ENCODE data around the gene SOSTDC1.

GRCh38 chr7:16420329-16420648, 45.2 kb downstream of the SOSTDC1 start:
- TF ChIP-seq, protein P1, sequence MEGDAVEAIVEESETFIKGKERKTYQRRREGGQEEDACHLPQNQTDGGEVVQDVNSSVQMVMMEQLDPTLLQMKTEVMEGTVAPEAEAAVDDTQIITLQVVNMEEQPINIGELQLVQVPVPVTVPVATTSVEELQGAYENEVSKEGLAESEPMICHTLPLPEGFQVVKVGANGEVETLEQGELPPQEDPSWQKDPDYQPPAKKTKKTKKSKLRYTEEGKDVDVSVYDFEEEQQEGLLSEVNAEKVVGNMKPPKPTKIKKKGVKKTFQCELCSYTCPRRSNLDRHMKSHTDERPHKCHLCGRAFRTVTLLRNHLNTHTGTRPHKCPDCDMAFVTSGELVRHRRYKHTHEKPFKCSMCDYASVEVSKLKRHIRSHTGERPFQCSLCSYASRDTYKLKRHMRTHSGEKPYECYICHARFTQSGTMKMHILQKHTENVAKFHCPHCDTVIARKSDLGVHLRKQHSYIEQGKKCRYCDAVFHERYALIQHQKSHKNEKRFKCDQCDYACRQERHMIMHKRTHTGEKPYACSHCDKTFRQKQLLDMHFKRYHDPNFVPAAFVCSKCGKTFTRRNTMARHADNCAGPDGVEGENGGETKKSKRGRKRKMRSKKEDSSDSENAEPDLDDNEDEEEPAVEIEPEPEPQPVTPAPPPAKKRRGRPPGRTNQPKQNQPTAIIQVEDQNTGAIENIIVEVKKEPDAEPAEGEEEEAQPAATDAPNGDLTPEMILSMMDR (IDR thresholded peaks at IDR 0.05), result no peak
- TF ChIP-seq EP300 (IDR thresholded peaks at IDR 0.05), result no peak
- TF ChIP-seq POLR2A (IDR thresholded peaks at IDR 0.05), result no peak

All from tibial nerve (tissue), 4 donors.